HCT116 (cell line): ENCODE data around the gene CPA4. TPM values are rescaled to one million over a fixed set of nuclear protein-coding genes. Genes with fewer than 3 reads are reported as not detected.

ENCODE experiments used
- ATAC-seq: fragments of 200-7000 bp; cut with Tn5 transposase; 2 replicates; pipeline ENCODE4 v1.9.1; 2020; ENCODE audit warnings: mild to moderate bottlenecking, moderate library complexity
- BruUV-seq: library from RNA; stranded (reverse); fragments of 400-500 nt; replicated peaks from 2 replicates; lab custom pipeline; 2021; lab: Mats Ljungman, UMichigan
- CTCF ChIA-PET: fragments of 300-600 bp; sonication (Branson Sonifier 250); formaldehyde crosslinking; loops from one replicate; lab custom pipeline; 2021; ENCODE audit warnings: antibody characterized with exemption; lab: Charles Lee
- POLR2A ChIA-PET: fragments of 300-600, 350-600 bp; sonication (Branson Sonifier 250); formaldehyde crosslinking; loops from one replicate; lab custom pipeline; 2021; ENCODE audit warnings: antibody characterized with exemption; lab: Charles Lee
- RAD21 ChIA-PET, 2 experiments: fragments of 300-600 bp; sonication (Branson Sonifier 250); formaldehyde crosslinking; loops; one replicate each; lab custom pipeline; 2023; ENCODE audit warnings: low total read pairs in 2 of 2; ENCODE audit not compliant: uncharacterized antibody in 2 of 2, unreplicated experiment in 2 of 2, low non-redundant PET in 1 of 2; lab: Charles Lee
- DNase-seq: peaks from one replicate; pipeline ENCODE4 v3.0.0-alpha.2; 2010; ENCODE audit warnings: low read depth, low spot score
- H2AFZ ChIP-seq: fragments of 200-600 bp; shearing (Covaris generic), sonication (generic); 2 replicates; pipeline ENCODE4 v1.6.1; 2017; ENCODE audit warnings: low read depth, mixed run types, mixed read lengths, antibody characterized with exemption, low read length; ENCODE audit not compliant: poor library complexity, severe bottlenecking
- H3K27ac ChIP-seq: 2 replicates; pipeline ENCODE4 v1.5.1; 2012; ENCODE audit warnings: low read depth, low read length
- H3K27me3 ChIP-seq: fragments of 200-600 bp; sonication (generic); 2 replicates; pipeline ENCODE4 v1.6.1; 2016; ENCODE audit warnings: mixed run types, low read length, mixed read lengths; ENCODE audit not compliant: insufficient read depth
- H3K36me3 ChIP-seq, 2 experiments: fragments of 200-500 bp in 1 of 2; fragments of 200-600 bp in 1 of 2; sonication (Bioruptor generic) in 1 of 2; sonication (generic) in 1 of 2; 2 replicates each; pipeline versions ENCODE4 v1.5.1 to v1.6.1; 2014 to 2016; ENCODE audit warnings: low read length in 2 of 2, inconsistent platforms in 1 of 2, mixed read lengths in 1 of 2, mixed run types in 1 of 2; ENCODE audit not compliant: insufficient read depth in 2 of 2, control insufficient read depth in 1 of 2
- H3K4me1 ChIP-seq, 2 experiments: fragments of 200-600 bp in 1 of 2; sonication (generic) in 1 of 2; 2 replicates each; pipeline versions ENCODE4 v1.5.1 to v1.6.1; 2012 to 2017; ENCODE audit warnings: low read length in 2 of 2, inconsistent platforms in 1 of 2, mild to moderate bottlenecking in 1 of 2, mixed read lengths in 1 of 2, mixed run types in 1 of 2, moderate library complexity in 1 of 2; ENCODE audit not compliant: insufficient read depth in 2 of 2, control insufficient read depth in 1 of 2
- H3K4me2 ChIP-seq: fragments of 200-600 bp; sonication (generic); 2 replicates; pipeline ENCODE4 v1.6.1; 2017; ENCODE audit warnings: mixed run types, low read length, mixed read lengths
- H3K4me3 ChIP-seq, 2 experiments: fragments of 200-600 bp in 1 of 2; sonication (generic) in 1 of 2; replicated peaks in 1 of 2; 2 replicates each; pipeline ENCODE4 v1.5.1; 2011 to 2016; ENCODE audit warnings: low read length in 2 of 2, control low read depth in 1 of 2, low read depth in 1 of 2, mild to moderate bottlenecking in 1 of 2, mixed read lengths in 1 of 2, mixed run types in 1 of 2
- H3K79me2 ChIP-seq: fragments of 200-600 bp; sonication (generic); 2 replicates; pipeline ENCODE4 v1.6.1; 2017; ENCODE audit warnings: mild to moderate bottlenecking, mixed run types, low read length, moderate library complexity, mixed read lengths; ENCODE audit not compliant: insufficient read depth
- H3K9ac ChIP-seq: fragments of 200-600 bp; sonication (generic); 2 replicates; pipeline ENCODE4 v1.6.1; 2016; ENCODE audit warnings: low read length, mixed read lengths
- H3K9me2 ChIP-seq: fragments of 200-600 bp; sonication (generic), shearing (Covaris generic); 2 replicates; pipeline ENCODE4 v1.6.1; 2017; ENCODE audit warnings: mixed run types, mild to moderate bottlenecking, moderate library complexity; ENCODE audit not compliant: insufficient read depth
- H3K9me3 ChIP-seq, 2 experiments: fragments of 200-500 bp in 1 of 2; fragments of 200-600 bp in 1 of 2; sonication (Bioruptor generic) in 1 of 2; sonication (generic) in 1 of 2; 2 replicates each; pipeline ENCODE4 v1.6.1; 2014 to 2017; ENCODE audit warnings: low read length in 2 of 2, mixed read lengths in 2 of 2, inconsistent platforms in 1 of 2, low read depth in 1 of 2, mild to moderate bottlenecking in 1 of 2, mixed run types in 1 of 2, moderate library complexity in 1 of 2; ENCODE audit not compliant: control insufficient read depth in 1 of 2, insufficient read depth in 1 of 2
- H4K20me1 ChIP-seq: fragments of 200-600 bp; sonication (generic), shearing (Covaris generic); 2 replicates; pipeline ENCODE4 v1.6.1; 2017; ENCODE audit warnings: mixed run types, mild to moderate bottlenecking, moderate library complexity; ENCODE audit not compliant: insufficient read depth
- CEBPB ChIP-seq: IDR thresholded peaks from 2 replicates; pipeline ENCODE4 v1.6.1; 2012; ENCODE audit warnings: low read depth
- EGR1 ChIP-seq: IDR thresholded peaks from 2 replicates; pipeline ENCODE4 v1.6.1; 2012; ENCODE audit warnings: low read depth
- EZH2 ChIP-seq: fragments of 200-600 bp; sonication (generic); IDR thresholded peaks from 2 replicates; pipeline ENCODE4 v1.6.1; 2017; ENCODE audit warnings: antibody characterized with exemption, mixed run types
- EZH2phosphoT487 ChIP-seq: fragments of 200-600 bp; IDR thresholded peaks from 2 replicates; pipeline ENCODE4 v1.6.1; 2018; ENCODE audit warnings: antibody characterized with exemption, borderline replicate concordance
- JUND ChIP-seq: IDR thresholded peaks from 2 replicates; pipeline ENCODE4 v1.6.1; 2012
- POLR2AphosphoS5 ChIP-seq: IDR thresholded peaks from 2 replicates; pipeline ENCODE4 v1.6.1; 2011; ENCODE audit warnings: mild to moderate bottlenecking, low read depth, low read length, moderate library complexity
- RAD21 ChIP-seq: IDR thresholded peaks from 2 replicates; pipeline ENCODE4 v1.6.1; 2012; ENCODE audit warnings: low read depth, mild to moderate bottlenecking
- SP1 ChIP-seq: IDR thresholded peaks from 2 replicates; pipeline ENCODE4 v1.6.1; 2012; ENCODE audit warnings: low read depth
- TCF7L2 ChIP-seq: IDR thresholded peaks from 2 replicates; pipeline ENCODE4 v1.7.0; 2011; ENCODE audit warnings: borderline replicate concordance, inconsistent platforms; ENCODE audit not compliant: insufficient read depth, insufficient read length; ENCODE audit errors: extremely low read depth
- ZFX ChIP-seq: fragments of 450-650 bp; IDR thresholded peaks from 2 replicates; pipeline ENCODE4 v1.6.1; 2017
- ZNF274 ChIP-seq: fragments of 200-500 bp; sonication (Bioruptor generic); IDR thresholded peaks from 2 replicates; pipeline ENCODE4 v1.6.1; 2014; ENCODE audit warnings: mild to moderate bottlenecking, low read depth, low read length, inconsistent platforms
- intact Hi-C: fragments of 100-400 bp; cut with micrococcal nuclease; formaldehyde crosslinking; loops from 2 replicates; pipeline ENCODE4 v1.10.0; 2022
- total RNA-seq: library from RNA; stranded (reverse); gene quantifications from one replicate; pipeline ENCODE4 v1.2.1, GENCODE V29; 2021; ENCODE audit not compliant: unreplicated experiment
- TF ChIP-seq, protein P1 (sequence below): IDR thresholded peaks from 2 replicates; pipeline ENCODE4 v1.6.1; 2012; ENCODE audit warnings: low read depth
- TF ChIP-seq, protein P2 (sequence below): IDR thresholded peaks from 2 replicates; pipeline ENCODE4 v1.6.1; 2012
- TF ChIP-seq, protein P3 (sequence below), 3 experiments: fragments of 200-600 bp in 1 of 3; sonication (generic) in 1 of 3; IDR thresholded peaks in 2 of 3; conservative IDR thresholded peaks in 1 of 3; 2 replicates each; pipeline ENCODE4 v1.5.1; 2012 to 2017; ENCODE audit warnings: low read depth in 2 of 3, low read length in 2 of 3, antibody characterized with exemption in 1 of 3, borderline replicate concordance in 1 of 3, control low read depth in 1 of 3, mild to moderate bottlenecking in 1 of 3, mixed read lengths in 1 of 3, mixed run types in 1 of 3, moderate library complexity in 1 of 3; ENCODE audit not compliant: insufficient read depth in 1 of 3
- TF ChIP-seq, protein P4 (sequence below): IDR thresholded peaks from 2 replicates; pipeline ENCODE4 v1.6.1; 2012

CPA4 gene
- total RNA-seq, 1 experiment from 2014 or later, result 38.7 TPM

DNA sequence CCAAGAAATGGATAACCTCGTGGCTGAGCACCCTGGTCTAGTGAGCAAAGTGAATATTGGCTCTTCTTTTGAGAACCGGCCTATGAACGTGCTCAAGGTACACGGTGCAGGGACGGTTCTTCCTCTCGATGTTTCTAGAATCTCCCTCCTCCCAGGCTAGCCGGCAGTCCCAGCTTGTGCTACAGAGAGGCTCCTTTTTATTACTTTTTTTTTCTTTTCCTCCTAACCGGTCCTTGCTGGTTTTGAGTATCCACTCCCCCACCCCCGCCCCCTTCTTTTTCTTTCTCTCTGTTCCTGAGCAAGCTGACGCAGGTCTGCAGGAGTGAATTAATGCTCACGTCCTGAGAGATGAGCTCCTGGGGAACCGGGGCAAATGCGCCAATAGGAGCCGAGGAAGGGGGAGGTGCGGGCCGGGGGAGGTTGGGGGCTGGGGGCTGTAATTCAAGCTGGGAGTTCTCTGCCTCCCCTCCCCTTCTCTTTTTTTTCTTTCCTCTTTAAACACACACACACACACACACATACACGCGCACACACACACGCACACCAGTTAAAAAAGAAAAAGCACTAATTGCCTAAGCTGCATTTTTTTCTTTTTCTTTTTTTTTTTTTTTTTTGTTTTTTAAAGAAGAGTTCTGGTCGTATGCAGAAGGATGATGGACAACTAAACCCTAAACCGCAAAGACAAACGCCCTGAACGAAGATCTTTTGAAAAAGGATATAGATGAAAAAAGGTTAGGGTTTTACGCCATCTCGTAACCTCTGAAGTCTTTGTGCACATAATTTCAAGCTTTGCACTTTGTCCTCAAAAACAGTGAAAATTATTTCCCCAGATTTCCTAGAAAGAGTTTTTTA is 19.7 kb upstream of the CPA4 start:
- Histone ChIP-seq H3K4me3 (no peak overlapping the region), H3K4me1 (peaks cover 0 to 3% of the 10 kb centered on the region in 2 experiments; a peak in 1 of 4 replicates), H3K9me2 (no peaks in the 10 kb centered on the region), H3K79me2 (no peaks in the 10 kb centered on the region), H3K27ac (no peak overlapping the region), H3K4me2 (no peak overlapping the region), H3K9me3 (no peaks in the 10 kb centered on the region)
- CTCF ChIA-PET, result no interaction called here
- DNase-seq (no peak), ATAC-seq (no peak)
- BruUV-seq, result no TSS peak
- POLR2A ChIA-PET, result interaction anchor here (0.6 kb wide), 3 partner anchors 17 to 393 kb away, joined by 3 to 6 read pairs (median 3); no protein-coding TSS in a partner anchor
- TF ChIP-seq RAD21 (no peak), ZFX (no peak), EZH2 (no peak), JUND (no peak), EGR1 (no peak), SP1 (no peak), ZNF274 (no peak), CEBPB (no peak), TCF7L2 (no peak), POLR2AphosphoS5 (no peak), EZH2phosphoT487 (no peak)
- TF ChIP-seq, protein P1, sequence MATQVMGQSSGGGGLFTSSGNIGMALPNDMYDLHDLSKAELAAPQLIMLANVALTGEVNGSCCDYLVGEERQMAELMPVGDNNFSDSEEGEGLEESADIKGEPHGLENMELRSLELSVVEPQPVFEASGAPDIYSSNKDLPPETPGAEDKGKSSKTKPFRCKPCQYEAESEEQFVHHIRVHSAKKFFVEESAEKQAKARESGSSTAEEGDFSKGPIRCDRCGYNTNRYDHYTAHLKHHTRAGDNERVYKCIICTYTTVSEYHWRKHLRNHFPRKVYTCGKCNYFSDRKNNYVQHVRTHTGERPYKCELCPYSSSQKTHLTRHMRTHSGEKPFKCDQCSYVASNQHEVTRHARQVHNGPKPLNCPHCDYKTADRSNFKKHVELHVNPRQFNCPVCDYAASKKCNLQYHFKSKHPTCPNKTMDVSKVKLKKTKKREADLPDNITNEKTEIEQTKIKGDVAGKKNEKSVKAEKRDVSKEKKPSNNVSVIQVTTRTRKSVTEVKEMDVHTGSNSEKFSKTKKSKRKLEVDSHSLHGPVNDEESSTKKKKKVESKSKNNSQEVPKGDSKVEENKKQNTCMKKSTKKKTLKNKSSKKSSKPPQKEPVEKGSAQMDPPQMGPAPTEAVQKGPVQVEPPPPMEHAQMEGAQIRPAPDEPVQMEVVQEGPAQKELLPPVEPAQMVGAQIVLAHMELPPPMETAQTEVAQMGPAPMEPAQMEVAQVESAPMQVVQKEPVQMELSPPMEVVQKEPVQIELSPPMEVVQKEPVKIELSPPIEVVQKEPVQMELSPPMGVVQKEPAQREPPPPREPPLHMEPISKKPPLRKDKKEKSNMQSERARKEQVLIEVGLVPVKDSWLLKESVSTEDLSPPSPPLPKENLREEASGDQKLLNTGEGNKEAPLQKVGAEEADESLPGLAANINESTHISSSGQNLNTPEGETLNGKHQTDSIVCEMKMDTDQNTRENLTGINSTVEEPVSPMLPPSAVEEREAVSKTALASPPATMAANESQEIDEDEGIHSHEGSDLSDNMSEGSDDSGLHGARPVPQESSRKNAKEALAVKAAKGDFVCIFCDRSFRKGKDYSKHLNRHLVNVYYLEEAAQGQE, result no peak
- TF ChIP-seq, protein P2, sequence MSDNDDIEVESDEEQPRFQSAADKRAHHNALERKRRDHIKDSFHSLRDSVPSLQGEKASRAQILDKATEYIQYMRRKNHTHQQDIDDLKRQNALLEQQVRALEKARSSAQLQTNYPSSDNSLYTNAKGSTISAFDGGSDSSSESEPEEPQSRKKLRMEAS, result no peak
- TF ChIP-seq, protein P3, sequence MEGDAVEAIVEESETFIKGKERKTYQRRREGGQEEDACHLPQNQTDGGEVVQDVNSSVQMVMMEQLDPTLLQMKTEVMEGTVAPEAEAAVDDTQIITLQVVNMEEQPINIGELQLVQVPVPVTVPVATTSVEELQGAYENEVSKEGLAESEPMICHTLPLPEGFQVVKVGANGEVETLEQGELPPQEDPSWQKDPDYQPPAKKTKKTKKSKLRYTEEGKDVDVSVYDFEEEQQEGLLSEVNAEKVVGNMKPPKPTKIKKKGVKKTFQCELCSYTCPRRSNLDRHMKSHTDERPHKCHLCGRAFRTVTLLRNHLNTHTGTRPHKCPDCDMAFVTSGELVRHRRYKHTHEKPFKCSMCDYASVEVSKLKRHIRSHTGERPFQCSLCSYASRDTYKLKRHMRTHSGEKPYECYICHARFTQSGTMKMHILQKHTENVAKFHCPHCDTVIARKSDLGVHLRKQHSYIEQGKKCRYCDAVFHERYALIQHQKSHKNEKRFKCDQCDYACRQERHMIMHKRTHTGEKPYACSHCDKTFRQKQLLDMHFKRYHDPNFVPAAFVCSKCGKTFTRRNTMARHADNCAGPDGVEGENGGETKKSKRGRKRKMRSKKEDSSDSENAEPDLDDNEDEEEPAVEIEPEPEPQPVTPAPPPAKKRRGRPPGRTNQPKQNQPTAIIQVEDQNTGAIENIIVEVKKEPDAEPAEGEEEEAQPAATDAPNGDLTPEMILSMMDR (IDR thresholded peaks at IDR 0.05 in 2 of 3, conservative IDR thresholded peaks at IDR 0.05 in 1 of 3; ENCODE audit: borderline replicate concordance in 1 of 3, insufficient read depth in 1 of 3, low read depth in 2 of 3, low read length in 2 of 3), result no peak
- TF ChIP-seq, protein P4, sequence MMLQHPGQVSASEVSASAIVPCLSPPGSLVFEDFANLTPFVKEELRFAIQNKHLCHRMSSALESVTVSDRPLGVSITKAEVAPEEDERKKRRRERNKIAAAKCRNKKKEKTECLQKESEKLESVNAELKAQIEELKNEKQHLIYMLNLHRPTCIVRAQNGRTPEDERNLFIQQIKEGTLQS, result no peak
- TF ChIP-seq, all 23 proteins: peak for 0
- H3K9ac ChIP-seq, result no peak overlapping the region
- no peak overlapping the region for H2AFZ ChIP-seq
- no peaks in the 10 kb centered on the region for H3K36me3 ChIP-seq
- RAD21 ChIA-PET, result interaction anchor here in 1 of 2 experiments (0.7 kb wide), 1 partner anchor 159 kb away, joined by 5 read pairs; no protein-coding TSS in a partner anchor
- no peaks in the 10 kb centered on the region for H3K27me3 ChIP-seq
- no peaks in the 10 kb centered on the region for H4K20me1 ChIP-seq
- intact Hi-C loops, result loop anchor here (10.0 kb wide), 1 partner anchor 211 kb away; no protein-coding TSS in a partner anchor
